Right cardiac atrium (tissue), 5 donors: ENCODE results near the gene NEK4. TPM values are rescaled to one million over a fixed set of nuclear protein-coding genes. Genes with fewer than 3 reads are reported as not detected.

Experiments
- ATAC-seq, 2 donors: fragments of 200-7000 bp; cut with Tn5 transposase; one replicate each; pipeline versions ENCODE4 v1.8.0 to v1.9.1; 2020; ENCODE audit warnings: moderate library complexity in 2 of 2, mild to moderate bottlenecking in 1 of 2
- DNase-seq, 3 donors: peaks; one replicate each; pipeline ENCODE4 v3.0.0-alpha.2; 2020
- H3K27ac ChIP-seq: one replicate; pipeline ENCODE4 v1.5.1; 2013; ENCODE audit warnings: mild to moderate bottlenecking, low read length, control low read depth, moderate library complexity
- H3K27me3 ChIP-seq: one replicate; pipeline ENCODE4 v1.6.1; 2013; ENCODE audit not compliant: control insufficient read depth, insufficient read depth
- H3K4me1 ChIP-seq: one replicate; pipeline ENCODE4 v1.6.1; 2013; ENCODE audit warnings: low read length; ENCODE audit not compliant: control insufficient read depth, insufficient read depth
- H3K4me3 ChIP-seq: one replicate; pipeline ENCODE4 v1.5.1; 2013; ENCODE audit warnings: low read length, control low read depth
- H3K9me3 ChIP-seq: one replicate; pipeline ENCODE4 v1.6.1; 2013; ENCODE audit warnings: low read length; ENCODE audit not compliant: control insufficient read depth
- WGBS: extraction: QIAGEN DNeasy Blood & Tissue Kit; methylation state at CpG from one replicate; pipeline ENCODE4 v1.1.7; 2013; 5-methylcytosine and 5-hydroxymethylcytosine counted together
- intact Hi-C, 4 donors: fragments of 100-400 bp; cut with DNase I; formaldehyde crosslinking; loops; one replicate each; pipeline versions ENCODE4 v1.11.0 to v1.14.0; 2022 to 2023
- polyA plus RNA-seq: library from polyadenylated mRNA; stranded (reverse); fragments of 200-250 nt; gene quantifications from one replicate; pipeline ENCODE4 v1.2.3, GENCODE V29; 2013
- total RNA-seq, 4 donors: library from RNA; stranded (reverse); fragmentation: NEBNext Ultra II Directional; extraction: Animal tissue kit (Norgen Biotek cat#: 25700); gene quantifications; one replicate each; pipeline ENCODE4 v1.2.1, GENCODE V29; 2021
- donor health status: healthy with polysubstance abuse.
- donor health status: DM: no; HTN: yes; CAD: no.
- donor health status: DM: no; HTN: no; CAD: no.
- donor health status: DM: no; HTN: yes; CAD: no; lungs with severe emphysema.
- donor health status: DM: yes; HTN: yes; CAD: no.

The NEK4 gene
- total and polyA plus RNA-seq, 5 donors, result 4.5 to 18.2 (median 17.1) TPM

DNA sequence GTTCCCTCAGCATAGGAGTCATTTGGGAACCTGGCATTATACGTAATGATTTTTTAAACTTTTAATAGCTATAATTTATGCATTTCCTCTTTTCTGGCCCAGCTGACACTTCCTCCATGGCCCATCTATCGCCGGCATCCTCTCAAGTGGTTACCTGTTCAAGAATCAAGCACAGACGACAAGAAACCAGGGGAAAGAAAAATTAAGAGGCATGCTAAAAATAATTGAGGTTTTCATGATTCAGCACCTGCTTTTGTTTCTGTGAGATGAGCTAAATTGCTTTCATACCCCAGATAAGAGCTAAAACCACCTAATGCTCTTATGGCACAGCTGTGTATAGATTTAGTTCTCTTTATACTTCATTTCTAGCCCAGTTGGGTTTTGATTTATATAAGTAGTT, 63.2 kb downstream of the NEK4 start:
- 85% methylated on average over 4 of the region's 4 CpGs for WGBS
- no peaks in the 10 kb centered on the region for H3K9me3 ChIP-seq
- no peaks in the 10 kb centered on the region for H3K27me3 ChIP-seq
- intact Hi-C loops, result no loop called here
- no peak overlapping the region for H3K27ac ChIP-seq
- no peak overlapping the region for H3K4me3 ChIP-seq
- H3K4me1 ChIP-seq, result peaks cover 2% of the 10 kb centered on the region
- DNase-seq, result no peak
- ATAC-seq, result no peak

DNA sequence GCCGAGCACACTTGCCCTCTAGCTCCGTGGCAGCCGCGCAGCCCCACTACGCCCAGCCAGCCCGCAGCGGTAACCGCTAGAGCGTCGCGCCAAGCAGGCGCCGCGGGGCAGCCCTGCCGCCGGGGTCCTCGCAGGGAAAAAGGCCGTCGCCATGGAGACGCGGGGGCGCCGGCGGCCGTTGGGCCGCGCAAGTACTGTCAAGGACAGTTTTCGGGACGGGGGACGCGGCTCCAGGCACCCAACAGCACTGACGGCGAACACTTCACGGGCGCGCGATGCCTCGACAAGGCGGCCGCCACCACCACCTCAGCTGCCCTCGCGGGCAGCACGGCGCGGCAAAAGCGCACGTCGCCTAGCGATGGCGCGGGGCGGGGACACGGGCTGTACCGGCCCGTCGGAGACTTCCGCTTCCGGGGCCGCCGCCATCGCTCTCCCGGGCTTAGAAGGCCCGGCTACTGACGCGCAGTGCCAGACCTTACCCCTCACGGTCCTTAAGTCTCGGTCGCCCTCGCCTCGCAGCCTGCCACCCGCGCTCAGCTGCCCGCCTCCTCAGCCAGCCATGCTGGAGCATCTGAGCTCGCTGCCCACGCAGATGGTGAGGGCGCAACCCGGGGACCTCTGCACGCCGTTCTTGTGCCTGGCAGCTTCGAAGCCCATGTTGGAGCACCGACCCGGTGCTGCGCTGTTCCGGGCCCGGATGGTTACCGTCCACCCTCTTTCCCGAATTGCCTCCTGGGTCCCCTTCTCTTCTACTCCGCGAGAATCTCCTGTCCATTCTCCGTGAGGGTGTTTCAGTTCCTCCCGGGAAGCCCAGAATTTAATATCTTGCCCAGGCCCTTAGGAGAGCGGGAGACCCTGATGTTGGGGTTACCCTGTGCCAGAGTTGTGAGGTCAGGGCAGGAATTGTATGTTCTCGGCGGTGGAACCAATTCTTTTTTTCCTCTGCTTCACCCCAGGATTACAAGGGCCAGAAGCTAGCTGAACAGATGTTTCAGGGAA, 64.8 kb downstream of the NEK4 start, which contains the start of the genes GLT8D1 and SPCS1:
Gene GLT8D1, minus strand, starts transcription at position 104 of the 999 bp plus-strand sequence. CDS start 5,331 bp downstream, outside the sequence.
Gene SPCS1, plus strand, starts transcription at position 419 of the 999 bp plus-strand sequence. Its CDS starts 141 bp downstream, at position 560.
- DNase-seq (peak; percentile 88 to 95 (median 94)), ATAC-seq (peak; percentile 96 to 97)
- intact Hi-C loops, result no loop called here
- Histone ChIP-seq H3K27me3 (no peaks in the 10 kb centered on the region), H3K27ac (peak within 1 kb of the TSS; percentile 80), H3K4me1 (peaks cover 2% of the 10 kb centered on the region), H3K9me3 (no peaks in the 10 kb centered on the region), H3K4me3 (peak within 1 kb of the TSS; percentile 58)
- WGBS, result under 1% methylated on average over 94 of the region's 94 CpGs

DNA sequence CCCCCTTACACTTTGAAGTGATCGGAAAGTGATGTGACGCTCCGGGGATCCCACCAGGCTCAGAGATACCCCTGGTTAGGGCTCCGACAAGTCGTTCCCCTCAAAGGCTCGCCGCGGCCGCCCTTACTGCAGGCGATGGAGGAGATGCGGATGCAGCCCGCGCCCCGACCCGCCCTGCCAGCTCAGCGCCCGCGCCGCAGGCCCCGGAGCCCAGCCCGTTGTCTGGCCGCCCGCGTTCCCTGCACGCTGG, 65.4 kb downstream of the NEK4 start:
- intact Hi-C loops, result no loop called here
- no peak for DNase-seq

DNA sequence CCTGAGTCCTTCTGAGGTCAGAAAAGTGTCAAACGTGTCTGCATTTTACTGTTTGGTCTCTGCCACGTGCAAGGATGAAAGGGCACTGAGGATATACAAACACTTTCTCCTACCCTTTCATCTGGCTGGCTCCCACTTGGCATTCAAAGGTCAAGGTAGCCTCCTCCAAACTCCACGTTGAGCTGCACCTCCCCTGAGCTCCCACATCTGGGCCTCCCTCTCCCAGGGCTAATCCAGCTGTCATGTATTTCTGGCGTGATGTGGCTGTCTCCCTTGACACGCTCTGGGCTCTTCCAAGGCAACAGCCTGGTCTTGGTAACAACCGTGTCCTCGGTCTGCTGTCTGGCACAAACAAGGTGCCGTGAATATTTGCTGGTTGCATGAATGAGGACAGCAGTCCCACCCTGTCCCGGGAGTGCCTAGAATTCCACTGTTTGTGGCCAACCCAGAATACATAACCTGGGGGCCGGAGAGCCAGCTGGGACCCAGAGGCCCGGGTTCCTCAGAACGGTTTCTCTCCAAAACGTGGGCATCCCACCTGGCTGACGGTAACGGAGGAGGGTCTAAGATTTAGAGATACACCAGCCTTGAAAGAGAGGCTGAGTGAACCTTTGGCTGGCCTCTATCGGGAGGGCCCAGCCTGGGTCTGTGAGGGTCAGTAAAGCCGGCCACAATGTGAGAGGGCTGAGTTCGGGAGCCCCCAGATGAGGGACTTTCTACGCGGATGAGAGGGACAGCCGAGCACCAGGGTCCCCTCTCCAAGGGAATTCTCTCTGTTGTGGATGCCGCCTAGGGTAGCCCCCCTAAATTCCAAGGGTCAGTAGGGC, 65.9 kb downstream of the NEK4 start:
- DNase-seq, result peak in 2 of 3 donors; percentile 36 to 57
- peaks cover 2% of the 10 kb centered on the region for H3K4me1 ChIP-seq
- WGBS, result 2% methylated on average over 22 of the region's 22 CpGs

More for the DNA sequence above, 65.4 kb downstream of the NEK4 start:
- no peak for ATAC-seq
- Histone ChIP-seq H3K27ac (peak overlapping the region; percentile 80), H3K9me3 (no peaks in the 10 kb centered on the region), H3K27me3 (no peaks in the 10 kb centered on the region), H3K4me3 (peak overlapping the region; percentile 58), H3K4me1 (peaks cover 2% of the 10 kb centered on the region)
- WGBS, result under 1% methylated on average over 25 of the region's 25 CpGs

DNA sequence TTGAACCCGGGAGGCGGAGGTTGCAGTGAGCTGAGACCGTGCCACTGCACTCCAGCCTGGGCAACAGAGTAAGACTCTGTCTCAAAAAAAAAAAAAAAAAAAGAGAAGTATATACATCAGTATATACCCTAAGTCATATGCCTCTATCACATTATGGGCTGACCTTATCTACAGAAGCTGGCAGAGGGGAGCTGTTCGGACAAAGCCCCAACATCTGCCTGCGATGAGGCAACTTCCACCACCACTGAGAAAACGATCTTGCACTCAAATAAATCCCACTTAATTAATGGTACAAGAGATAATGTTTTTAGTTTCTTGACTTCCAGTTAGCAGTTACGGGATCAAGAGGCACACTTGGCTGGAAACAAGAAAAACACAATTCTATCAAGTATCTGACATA, 67.4 kb downstream of the NEK4 start:
- Histone ChIP-seq H3K9me3 (no peaks in the 10 kb centered on the region), H3K4me3 (no peak overlapping the region), H3K27ac (no peak overlapping the region), H3K27me3 (no peaks in the 10 kb centered on the region), H3K4me1 (peaks cover 2% of the 10 kb centered on the region)
- intact Hi-C loops, result no loop called here
- ATAC-seq (no peak), DNase-seq (no peak)
- 88% methylated on average over 7 of the region's 7 CpGs for WGBS

More for the DNA sequence above, 65.9 kb downstream of the NEK4 start:
- peak overlapping the region; percentile 58 for H3K4me3 ChIP-seq
- intact Hi-C loops, result no loop called here
- no peaks in the 10 kb centered on the region for H3K27me3 ChIP-seq
- peak overlapping the region; percentile 80 for H3K27ac ChIP-seq
- peak; percentile 14 to 19 for ATAC-seq
- no peaks in the 10 kb centered on the region for H3K9me3 ChIP-seq

DNA sequence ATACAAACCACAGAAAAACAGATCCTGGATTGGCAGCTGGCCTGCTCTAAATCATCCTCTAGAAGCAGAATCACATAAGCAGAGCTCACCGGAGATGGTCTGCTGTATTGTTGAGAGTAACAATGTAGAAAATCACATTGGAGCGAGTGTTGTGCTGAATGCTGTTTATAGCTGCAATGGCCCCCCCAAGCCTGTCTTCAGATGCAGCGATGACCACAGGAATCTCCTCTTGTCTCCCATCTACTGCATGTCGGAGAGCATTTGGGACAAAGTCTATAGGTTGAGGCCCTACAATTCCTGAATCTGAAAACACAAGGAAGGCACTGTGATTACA, 73.1 kb downstream of the NEK4 start:
- H3K27me3 ChIP-seq, result no peaks in the 10 kb centered on the region
- no peaks in the 10 kb centered on the region for H3K4me1 ChIP-seq
- no peaks in the 10 kb centered on the region for H3K9me3 ChIP-seq
- DNase-seq (no peak), ATAC-seq (no peak)
- WGBS, result 92% methylated on average over 4 of the region's 4 CpGs
- H3K27ac ChIP-seq, result no peak overlapping the region
- H3K4me3 ChIP-seq, result no peak overlapping the region
- intact Hi-C loops, result no loop called here

DNA sequence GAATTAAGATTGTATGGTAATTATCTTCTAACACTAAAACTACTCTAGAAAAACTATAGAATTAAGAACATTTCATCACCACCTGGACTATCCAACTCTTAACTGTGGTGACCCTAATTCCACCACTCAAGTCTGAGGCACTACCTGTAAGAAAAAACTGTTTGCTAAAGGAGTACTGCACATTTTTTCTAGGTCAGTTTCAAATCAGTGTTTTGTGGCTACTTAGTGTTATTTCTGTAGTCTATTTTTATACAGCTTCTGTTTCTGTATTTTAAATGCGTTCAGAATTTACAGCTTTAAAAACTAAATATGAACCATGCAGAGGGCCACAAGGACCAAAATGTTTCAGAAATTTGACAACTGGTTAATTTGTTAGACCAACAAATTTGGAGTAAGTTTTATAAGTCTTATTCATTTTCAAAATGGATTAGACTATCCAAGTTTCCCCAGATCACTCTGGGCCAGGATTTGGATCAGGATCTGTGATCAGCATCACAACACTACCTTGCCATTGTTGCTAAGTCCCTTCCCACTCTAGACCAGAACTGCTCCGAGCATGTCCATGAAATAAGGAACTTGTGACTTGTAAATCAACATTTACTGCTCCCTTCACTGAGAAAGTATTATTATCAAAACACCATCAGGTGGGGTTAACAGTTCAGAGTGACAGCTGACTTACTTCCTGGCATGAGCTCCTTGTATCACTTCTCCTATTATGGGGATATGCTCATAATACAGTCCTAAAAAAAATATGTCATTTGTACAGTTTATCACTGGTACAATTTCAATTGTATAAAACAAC, 73.7 kb downstream of the NEK4 start:
- 80% methylated on average over 2 of the region's 2 CpGs for WGBS

DNA sequence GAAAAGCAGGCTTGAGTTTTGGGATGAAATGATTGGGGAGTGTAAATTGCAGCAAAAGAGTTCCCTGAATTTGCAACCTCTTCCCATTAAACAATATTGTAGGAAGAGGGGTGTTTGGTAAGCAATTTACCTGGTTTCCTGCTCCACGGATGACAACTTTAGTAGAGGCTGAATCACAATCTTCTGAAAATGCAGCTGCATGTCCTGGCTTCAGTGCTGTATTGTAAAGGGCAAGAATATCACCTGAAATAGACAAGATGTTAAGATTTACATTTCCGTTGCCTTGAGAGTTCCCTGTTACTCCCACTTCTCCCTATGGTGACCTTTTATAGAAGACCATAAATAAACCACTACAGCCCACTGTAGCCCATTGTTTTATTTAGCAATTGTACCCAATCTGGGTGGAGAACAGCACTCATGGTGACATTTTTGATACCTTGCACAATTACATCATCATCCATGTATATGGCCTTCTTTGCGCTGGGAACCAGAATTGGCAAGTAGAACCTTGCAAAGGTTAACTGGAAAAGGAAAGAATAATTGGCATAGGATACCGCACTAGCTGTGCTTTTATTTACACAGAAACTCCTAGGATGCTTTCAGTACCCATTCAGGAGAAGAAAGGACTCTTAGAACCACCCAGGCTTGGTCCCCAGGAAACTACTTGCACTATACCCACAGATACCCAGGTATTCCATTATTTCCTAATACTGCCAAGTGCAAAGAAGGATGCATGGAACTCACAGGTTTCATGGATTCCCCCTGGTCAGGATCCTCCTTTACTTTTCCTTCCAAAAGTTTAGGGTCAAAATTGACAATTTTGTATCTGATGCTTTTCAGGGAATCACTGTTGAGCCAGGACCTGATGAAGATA, 74.7 kb downstream of the NEK4 start:
- Histone ChIP-seq H3K27me3 (no peaks in the 10 kb centered on the region), H3K4me3 (no peak overlapping the region), H3K27ac (no peak overlapping the region), H3K9me3 (no peaks in the 10 kb centered on the region), H3K4me1 (no peaks in the 10 kb centered on the region)
- intact Hi-C loops, result no loop called here
- 76% methylated on average over 4 of the region's 4 CpGs for WGBS
- ATAC-seq, result no peak
- no peak for DNase-seq

More for the DNA sequence above, 73.7 kb downstream of the NEK4 start:
- intact Hi-C loops, result no loop called here
- ATAC-seq (no peak), DNase-seq (no peak)
- Histone ChIP-seq H3K9me3 (no peaks in the 10 kb centered on the region), H3K27ac (no peak overlapping the region), H3K27me3 (no peaks in the 10 kb centered on the region), H3K4me1 (no peaks in the 10 kb centered on the region), H3K4me3 (no peak overlapping the region)

DNA sequence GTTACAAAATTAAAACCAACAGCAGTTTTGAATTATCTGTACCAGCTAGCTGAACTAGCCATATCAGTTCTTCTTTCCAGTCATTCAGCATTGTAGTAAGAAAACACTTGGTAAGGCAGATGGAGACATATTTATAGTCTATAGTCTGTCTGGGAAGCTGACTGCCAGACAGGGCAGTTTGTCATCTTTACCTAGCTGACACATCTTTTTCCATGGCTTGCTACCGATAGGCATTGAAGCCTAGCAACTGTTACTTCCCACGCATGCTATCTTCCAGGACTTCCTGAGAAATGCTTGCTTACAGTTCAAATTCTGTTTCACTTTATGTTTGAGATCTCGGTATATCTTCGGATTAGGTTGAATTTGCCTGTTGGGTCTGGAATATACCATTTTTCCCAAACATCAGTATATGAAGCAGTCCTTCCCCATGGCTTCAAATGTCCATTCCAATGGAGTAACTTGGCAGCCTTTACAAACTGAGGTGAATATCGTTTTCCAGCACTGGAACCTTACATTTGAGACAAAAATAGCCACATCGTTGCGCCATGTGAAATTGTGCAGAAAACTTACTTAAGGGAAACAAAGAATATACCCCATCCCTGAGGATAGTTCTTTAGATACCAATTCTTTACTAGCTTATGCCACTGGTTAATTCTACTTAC, 76.1 kb downstream of the NEK4 start:
- no peak overlapping the region for H3K4me3 ChIP-seq
- DNase-seq, result no peak
- no peak for ATAC-seq
- H3K9me3 ChIP-seq, result no peaks in the 10 kb centered on the region
- intact Hi-C loops, result no loop called here
- no peaks in the 10 kb centered on the region for H3K4me1 ChIP-seq
- H3K27me3 ChIP-seq, result no peaks in the 10 kb centered on the region
- H3K27ac ChIP-seq, result no peak overlapping the region
- 66% methylated on average over 7 of the region's 7 CpGs for WGBS
